Upper lobe of left lung (tissue), 4 donors: ENCODE data around the gene UST.

Experiments
- POLR2A ChIP-seq, 4 donors: fragments of 450-650 bp; IDR thresholded peaks; one replicate each; pipeline ENCODE4 v1.5.1; 2016 to 2017; ENCODE audit warnings: antibody characterized with exemption in 4 of 4, mild to moderate bottlenecking in 2 of 4
- POLR2AphosphoS5 ChIP-seq, 2 donors: sonication (generic); formaldehyde crosslinking; IDR thresholded peaks; one replicate each; pipeline ENCODE4 v1.5.1; 2017; ENCODE audit warnings: antibody characterized with exemption in 2 of 2
- TF ChIP-seq, protein P1 (sequence below), 6 experiments: fragments of 450-650 bp in 4 of 6; fragments of 200-600 bp in 2 of 6; sonication (generic) in 2 of 6; IDR thresholded peaks; one replicate each; pipeline ENCODE4 v1.5.1; 2016 to 2019; ENCODE audit warnings: antibody characterized with exemption in 6 of 6

DNA sequence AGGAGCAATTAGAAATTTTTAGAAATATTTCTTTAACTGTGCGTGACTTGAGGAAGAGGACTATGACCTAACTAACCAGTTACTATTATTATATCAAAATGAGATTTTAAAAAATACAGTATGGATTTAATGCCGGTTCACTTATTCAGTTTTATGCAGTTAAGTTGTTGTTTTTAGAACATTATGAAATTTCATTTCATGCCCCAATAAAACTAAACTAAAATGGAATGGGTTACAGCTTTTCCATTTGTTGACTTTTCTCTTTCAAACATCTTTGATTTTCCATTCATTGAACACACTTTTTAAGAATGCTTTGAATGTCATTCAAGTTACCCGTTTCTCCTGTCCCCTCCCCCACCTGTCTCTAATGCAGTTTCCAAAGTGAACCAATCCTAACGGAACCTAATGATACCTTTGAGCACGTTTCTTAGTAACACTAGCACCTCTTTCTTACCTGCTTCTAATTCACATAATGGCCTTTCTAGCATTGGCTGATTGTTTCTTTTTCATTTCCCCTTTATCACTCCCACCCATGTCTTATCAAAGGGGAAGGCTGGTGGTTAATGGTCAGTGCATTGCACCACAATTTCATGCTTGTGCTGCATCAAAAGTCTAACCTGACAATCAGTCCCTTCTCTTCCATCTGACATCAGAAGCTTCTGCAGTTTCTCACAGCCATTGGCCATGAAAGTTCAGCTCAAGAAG lies 308.5 kb downstream of the UST start:
- TF ChIP-seq, protein P1, sequence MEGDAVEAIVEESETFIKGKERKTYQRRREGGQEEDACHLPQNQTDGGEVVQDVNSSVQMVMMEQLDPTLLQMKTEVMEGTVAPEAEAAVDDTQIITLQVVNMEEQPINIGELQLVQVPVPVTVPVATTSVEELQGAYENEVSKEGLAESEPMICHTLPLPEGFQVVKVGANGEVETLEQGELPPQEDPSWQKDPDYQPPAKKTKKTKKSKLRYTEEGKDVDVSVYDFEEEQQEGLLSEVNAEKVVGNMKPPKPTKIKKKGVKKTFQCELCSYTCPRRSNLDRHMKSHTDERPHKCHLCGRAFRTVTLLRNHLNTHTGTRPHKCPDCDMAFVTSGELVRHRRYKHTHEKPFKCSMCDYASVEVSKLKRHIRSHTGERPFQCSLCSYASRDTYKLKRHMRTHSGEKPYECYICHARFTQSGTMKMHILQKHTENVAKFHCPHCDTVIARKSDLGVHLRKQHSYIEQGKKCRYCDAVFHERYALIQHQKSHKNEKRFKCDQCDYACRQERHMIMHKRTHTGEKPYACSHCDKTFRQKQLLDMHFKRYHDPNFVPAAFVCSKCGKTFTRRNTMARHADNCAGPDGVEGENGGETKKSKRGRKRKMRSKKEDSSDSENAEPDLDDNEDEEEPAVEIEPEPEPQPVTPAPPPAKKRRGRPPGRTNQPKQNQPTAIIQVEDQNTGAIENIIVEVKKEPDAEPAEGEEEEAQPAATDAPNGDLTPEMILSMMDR (IDR thresholded peaks at IDR 0.05) = no peak
- no peak for TF ChIP-seq POLR2AphosphoS5 (IDR thresholded peaks at IDR 0.05)
- no peak for TF ChIP-seq POLR2A (IDR thresholded peaks at IDR 0.05)
